Measurements from ENCODE around the gene SSBP3.

Gene SSBP3

DNA sequence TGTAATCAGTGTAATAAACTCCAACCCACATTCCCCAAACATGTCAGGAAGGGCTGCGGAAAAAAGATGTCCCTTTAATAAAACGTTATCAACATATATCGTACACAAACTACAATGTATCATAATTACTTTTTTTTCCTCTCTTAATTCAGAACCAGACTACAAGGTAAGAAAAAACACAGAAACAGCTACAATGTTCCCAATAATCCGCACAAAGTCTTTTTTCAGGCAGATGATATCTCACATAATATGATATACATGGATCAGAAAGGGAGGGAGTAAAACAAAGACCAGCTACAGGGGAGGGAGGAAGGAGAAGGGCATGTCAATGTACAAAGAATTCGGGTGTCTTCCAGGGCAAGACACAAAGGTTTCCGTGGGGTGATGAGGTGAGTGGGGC is 180.8 kb downstream of the SSBP3 start:
- no peak overlapping the region for H3K27ac ChIP-seq
- H3K9ac ChIP-seq: no peak overlapping the region
- no peak overlapping the region for H3K4me3 ChIP-seq (ENCODE audit: low read depth, low read length)
- H3K27me3 ChIP-seq (ENCODE audit: control insufficient read depth, insufficient read depth, low read length): no peaks in the 10 kb centered on the region
- H2AFZ ChIP-seq: no peak overlapping the region
- TF ChIP-seq, protein P1, sequence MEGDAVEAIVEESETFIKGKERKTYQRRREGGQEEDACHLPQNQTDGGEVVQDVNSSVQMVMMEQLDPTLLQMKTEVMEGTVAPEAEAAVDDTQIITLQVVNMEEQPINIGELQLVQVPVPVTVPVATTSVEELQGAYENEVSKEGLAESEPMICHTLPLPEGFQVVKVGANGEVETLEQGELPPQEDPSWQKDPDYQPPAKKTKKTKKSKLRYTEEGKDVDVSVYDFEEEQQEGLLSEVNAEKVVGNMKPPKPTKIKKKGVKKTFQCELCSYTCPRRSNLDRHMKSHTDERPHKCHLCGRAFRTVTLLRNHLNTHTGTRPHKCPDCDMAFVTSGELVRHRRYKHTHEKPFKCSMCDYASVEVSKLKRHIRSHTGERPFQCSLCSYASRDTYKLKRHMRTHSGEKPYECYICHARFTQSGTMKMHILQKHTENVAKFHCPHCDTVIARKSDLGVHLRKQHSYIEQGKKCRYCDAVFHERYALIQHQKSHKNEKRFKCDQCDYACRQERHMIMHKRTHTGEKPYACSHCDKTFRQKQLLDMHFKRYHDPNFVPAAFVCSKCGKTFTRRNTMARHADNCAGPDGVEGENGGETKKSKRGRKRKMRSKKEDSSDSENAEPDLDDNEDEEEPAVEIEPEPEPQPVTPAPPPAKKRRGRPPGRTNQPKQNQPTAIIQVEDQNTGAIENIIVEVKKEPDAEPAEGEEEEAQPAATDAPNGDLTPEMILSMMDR (IDR thresholded peaks at IDR 0.05): no peak
- H3K4me1 ChIP-seq: peaks cover 14% of the 10 kb centered on the region
- no peak overlapping the region for H3K4me2 ChIP-seq (ENCODE audit: low read length)
- H3K79me2 ChIP-seq: no peaks in the 10 kb centered on the region
- no peaks in the 10 kb centered on the region for H3K9me3 ChIP-seq (ENCODE audit: control insufficient read depth, low read length)
- no peaks in the 10 kb centered on the region for H3K36me3 ChIP-seq (ENCODE audit: control insufficient read depth, insufficient read depth, low read length)

- H3K36me3 ChIP-seq (ENCODE audit: control insufficient read depth, insufficient read depth, low read length): no peaks in the 10 kb centered on the region
- H3K9ac ChIP-seq: no peak overlapping the region
- no peaks in the 10 kb centered on the region for H3K79me2 ChIP-seq
- TF ChIP-seq, protein P1 (IDR thresholded peaks at IDR 0.05): no peak
- H3K4me2 ChIP-seq (ENCODE audit: low read length): no peak overlapping the region
- no peaks in the 10 kb centered on the region for H3K9me3 ChIP-seq (ENCODE audit: control insufficient read depth, low read length)
- no peaks in the 10 kb centered on the region for H3K27me3 ChIP-seq (ENCODE audit: control insufficient read depth, insufficient read depth, low read length)
- H3K4me1 ChIP-seq: peaks cover 17% of the 10 kb centered on the region
- H3K4me3 ChIP-seq (ENCODE audit: low read depth, low read length): no peak overlapping the region
- H3K27ac ChIP-seq: no peak overlapping the region
- H2AFZ ChIP-seq: no peak overlapping the region
Observed at GRCh38 chr1:54224233-54224632, 182.0 kb downstream of the SSBP3 start.

DNA sequence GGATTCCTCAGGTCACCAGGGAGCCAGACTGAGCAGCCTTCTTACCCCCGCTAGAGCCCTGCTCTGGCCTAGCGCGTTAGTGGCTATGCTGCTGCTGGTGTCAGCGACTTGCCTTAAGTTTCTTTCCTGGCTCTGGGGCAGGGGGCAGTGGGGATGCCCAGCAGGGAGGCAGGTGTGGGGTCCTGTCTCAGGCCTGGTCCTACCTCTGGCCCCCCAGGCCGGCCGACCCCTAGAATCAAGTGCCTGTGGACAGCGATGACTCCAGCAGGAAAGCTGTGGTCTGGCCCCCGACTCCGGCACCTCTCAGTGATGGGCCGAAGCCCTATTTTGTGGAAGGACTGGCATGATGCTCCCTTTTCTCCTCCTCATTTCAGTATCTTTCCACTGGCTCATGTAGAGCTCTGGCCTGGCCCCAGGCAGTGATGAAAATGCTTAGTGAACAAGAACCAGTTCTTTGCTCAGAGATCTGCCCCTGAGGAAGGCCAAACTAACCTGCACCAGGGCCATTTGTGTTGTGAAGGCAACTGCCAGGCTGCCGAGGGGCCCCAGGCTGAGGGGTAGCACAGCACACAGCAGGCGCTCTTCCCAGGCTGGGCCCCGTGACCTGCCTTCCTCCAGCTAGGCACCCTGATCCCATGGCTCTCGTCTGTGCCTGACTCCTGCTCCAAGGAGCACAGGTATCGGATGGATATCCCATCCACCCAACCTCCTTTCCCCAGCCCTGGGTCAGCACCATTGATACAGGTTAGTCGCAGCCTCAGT is 182.6 kb downstream of the SSBP3 start:
- H3K4me1 ChIP-seq: peaks cover 21% of the 10 kb centered on the region
- H3K79me2 ChIP-seq: no peaks in the 10 kb centered on the region
- no peak overlapping the region for H3K9ac ChIP-seq
- H3K36me3 ChIP-seq (ENCODE audit: control insufficient read depth, insufficient read depth, low read length): no peaks in the 10 kb centered on the region
- H3K4me3 ChIP-seq (ENCODE audit: low read depth, low read length): no peak overlapping the region
- H3K4me2 ChIP-seq (ENCODE audit: low read length): no peak overlapping the region
- no peaks in the 10 kb centered on the region for H3K27me3 ChIP-seq (ENCODE audit: control insufficient read depth, insufficient read depth, low read length)
- no peak overlapping the region for H2AFZ ChIP-seq
- no peaks in the 10 kb centered on the region for H3K9me3 ChIP-seq (ENCODE audit: control insufficient read depth, low read length)
- H3K27ac ChIP-seq: no peak overlapping the region
- TF ChIP-seq, protein P1 (IDR thresholded peaks at IDR 0.05): no peak

DNA sequence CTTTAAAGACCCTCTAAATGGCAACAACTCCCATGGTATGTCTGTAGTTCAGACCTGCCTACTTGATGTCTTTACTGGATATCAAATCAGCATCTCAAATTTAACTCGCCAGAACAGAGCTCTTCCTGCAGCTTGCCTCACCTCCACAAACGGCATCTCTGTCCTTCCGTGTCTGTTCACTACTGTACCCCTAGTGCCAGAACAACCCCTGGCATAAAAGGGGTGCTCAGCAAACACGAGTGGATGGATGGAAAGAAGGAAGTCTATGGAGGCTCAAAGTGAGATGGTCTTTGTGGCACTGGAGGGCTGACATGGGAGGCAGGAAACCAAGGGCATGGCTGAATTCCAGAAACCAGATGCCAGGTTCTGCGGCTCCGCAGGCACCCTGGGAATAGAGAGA is 183.5 kb downstream of the SSBP3 start:
- no peaks in the 10 kb centered on the region for H3K79me2 ChIP-seq
- no peak overlapping the region for H3K27ac ChIP-seq

More for the DNA sequence above, 183.5 kb downstream of the SSBP3 start:
- Histone ChIP-seq H3K4me3 (ENCODE audit: low read depth, low read length) (no peak overlapping the region), H2AFZ (no peak overlapping the region), H3K9ac (no peak overlapping the region), H3K4me2 (ENCODE audit: low read length) (no peak overlapping the region), H3K27me3 (ENCODE audit: control insufficient read depth, insufficient read depth, low read length) (no peaks in the 10 kb centered on the region), H3K36me3 (ENCODE audit: control insufficient read depth, insufficient read depth, low read length) (no peaks in the 10 kb centered on the region), H3K4me1 (peaks cover 19% of the 10 kb centered on the region), H3K9me3 (ENCODE audit: control insufficient read depth, low read length) (no peaks in the 10 kb centered on the region)
- TF ChIP-seq, protein P1 (IDR thresholded peaks at IDR 0.05): no peak

All from parathyroid adenoma (tissue), 2 donors.